SK-MEL-5 (cell line): ENCODE data around the gene SLC22A23. TPM values are rescaled to one million over a fixed set of nuclear protein-coding genes. Genes with fewer than 3 reads are reported as not detected.

Experiments used
- DNase-seq: peaks from one replicate; pipeline ENCODE4 v3.0.0-alpha.2; 2016; ENCODE audit warnings: low read depth, low spot score
- in situ Hi-C: cut with HindIII; loops from 2 replicates; pipeline ENCODE4 v1.10.0; 2016; ENCODE audit warnings: low sequenced_read_pairs, high pct_unique_total_duplicates, low pct_unique_long_range_greater_than_20kb
- total RNA-seq: library from RNA; depleted of rRNA; stranded (reverse); fragments of >200 nt; shearing (Covaris generic); gene quantifications from 2 replicates; pipeline ENCODE4 v1.2.3, GENCODE V29; 2014; rRNA removed

Gene SLC22A23
- total RNA-seq, 1 experiment from 2014 or later: 6.2 TPM

- in situ Hi-C loops: no loop called here
- no peak for DNase-seq
These were observed 230.8 kb downstream of the SLC22A23 start for GRCh38 chr6:3226042-3226441.

GRCh38 chr6:3222506-3223038 is 234.3 kb downstream of the SLC22A23 start:
- in situ Hi-C loops: no loop called here
- DNase-seq: no peak

DNA sequence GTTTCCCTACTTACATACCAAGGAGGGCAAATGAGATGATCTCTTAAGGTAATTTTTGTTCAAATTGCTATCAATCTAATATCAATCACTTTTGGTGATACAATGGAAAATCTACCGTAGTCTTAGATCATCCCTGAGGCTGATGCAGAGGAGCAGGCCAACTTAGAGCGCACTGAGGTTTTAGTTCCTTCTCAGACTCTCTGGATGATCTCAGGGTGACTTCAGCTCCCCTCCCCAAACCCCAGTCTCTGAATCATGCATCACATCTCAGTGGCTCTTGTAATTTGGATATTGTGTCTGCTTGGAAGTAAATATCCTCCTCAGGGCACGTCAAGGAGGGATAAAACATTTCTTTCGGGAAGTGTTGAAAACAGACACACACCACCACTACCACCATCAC is 235.3 kb downstream of the SLC22A23 start:
- no peak for DNase-seq
- in situ Hi-C loops: no loop called here

DNA sequence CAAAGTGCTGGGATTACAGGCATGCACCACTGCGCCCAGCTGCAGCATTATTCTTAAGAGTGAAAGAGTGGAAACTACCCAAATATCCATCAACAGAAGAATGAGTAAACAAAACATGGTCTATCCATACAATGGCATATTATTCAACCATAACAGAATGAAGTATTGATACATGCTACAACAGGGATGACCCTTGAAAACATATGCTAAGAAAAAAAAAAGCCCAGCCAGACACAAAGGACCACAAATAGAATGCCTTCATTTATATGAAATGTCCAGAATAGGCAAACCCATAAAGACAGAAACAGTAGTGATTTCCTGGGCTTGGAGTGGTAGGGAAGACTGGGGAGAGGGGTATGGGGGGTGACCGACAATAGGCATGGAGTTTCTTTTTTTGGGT is 236.5 kb downstream of the SLC22A23 start:
- DNase-seq: no peak
- in situ Hi-C loops: no loop called here

Other genes starting within 250 kb of the SLC22A23 start
- 26.6 and 28.6 TPM in 2 replicates for gene TUBB2B, start 229.4 kb downstream of the SLC22A23 start, total RNA-seq
- gene PSMG4, start 198.1 kb downstream of the SLC22A23 start, total RNA-seq: 58.2 and 60.6 TPM in 2 replicates